GM23338 (cell line): ENCODE results near the gene PRR29. TPM values are rescaled to one million over a fixed set of nuclear protein-coding genes. Genes with fewer than 3 reads are reported as not detected.

ENCODE experiments used
- ATAC-seq: fragments of 200-7000 bp; cut with Tn5 transposase; 3 replicates; pipeline ENCODE4 v1.9.1; 2020
- DNase-seq: peaks from one replicate; pipeline ENCODE4 v3.0.0-alpha.2; 2015; ENCODE audit warnings: low spot score
- H2AFZ ChIP-seq: fragments of 200-600 bp; sonication (generic); 2 replicates; pipeline ENCODE4 v1.8.0; 2016; ENCODE audit warnings: antibody characterized with exemption, mild to moderate bottlenecking, moderate library complexity
- H3F3A ChIP-seq: fragments of 200-600 bp; sonication (generic); replicated peaks from 2 replicates; pipeline ENCODE4 v1.8.0; 2017; ENCODE audit warnings: antibody characterized with exemption, mixed run types, low read depth
- H3K27ac ChIP-seq: fragments of 200-600 bp; sonication (generic); 2 replicates; pipeline ENCODE4 v1.6.1; 2016; ENCODE audit warnings: low read depth
- H3K27me3 ChIP-seq: fragments of 200-600 bp; sonication (generic); 2 replicates; pipeline ENCODE4 v1.8.0; 2016; ENCODE audit warnings: mild to moderate bottlenecking, mixed run types, moderate library complexity; ENCODE audit not compliant: insufficient read depth
- H3K36me3 ChIP-seq: fragments of 200-600 bp; sonication (generic); 2 replicates; pipeline ENCODE4 v1.8.0; 2016; ENCODE audit warnings: mild to moderate bottlenecking; ENCODE audit not compliant: insufficient read depth
- H3K4me1 ChIP-seq: fragments of 200-600 bp; sonication (generic); 2 replicates; pipeline ENCODE4 v1.8.0; 2016; ENCODE audit warnings: mild to moderate bottlenecking, moderate library complexity; ENCODE audit not compliant: insufficient read depth
- H3K4me2 ChIP-seq: fragments of 200-600 bp; sonication (generic); 2 replicates; pipeline ENCODE4 v1.7.1; 2017; ENCODE audit warnings: mixed run types
- H3K4me3 ChIP-seq: fragments of 200-600 bp; sonication (generic); 2 replicates; pipeline ENCODE4 v1.6.1; 2016; ENCODE audit warnings: mixed run types
- H3K79me2 ChIP-seq: fragments of 200-600 bp; sonication (generic); replicated peaks from 2 replicates; pipeline ENCODE4 v1.8.0; 2017; ENCODE audit warnings: mild to moderate bottlenecking; ENCODE audit not compliant: insufficient read depth
- H3K9me2 ChIP-seq: fragments of 200-600 bp; sonication (generic); 2 replicates; pipeline ENCODE4 v1.8.0; 2017; ENCODE audit not compliant: insufficient read depth
- H4K20me1 ChIP-seq: fragments of 200-600 bp; sonication (generic); replicated peaks from 2 replicates; pipeline ENCODE4 v1.8.0; 2017; ENCODE audit warnings: mild to moderate bottlenecking; ENCODE audit not compliant: insufficient read depth
- H3K27ac Mint-ChIP-seq: 2 replicates; pipeline ENCODE4 v1.8.0; 2020; ENCODE audit warnings: inconsistent platforms, mild to moderate bottlenecking, moderate library complexity, mixed read lengths
- H3K27me3 Mint-ChIP-seq: 3 replicates; pipeline ENCODE4 v1.8.0; 2022; ENCODE audit warnings: low read depth, mild to moderate bottlenecking, moderate library complexity, mixed read lengths, inconsistent platforms; ENCODE audit not compliant: insufficient read depth, poor library complexity
- H3K36me3 Mint-ChIP-seq: 3 replicates; pipeline ENCODE4 v1.8.0; 2021; ENCODE audit warnings: low read depth, mild to moderate bottlenecking, inconsistent platforms, moderate library complexity, mixed read lengths
- H3K4me1 Mint-ChIP-seq: 3 replicates; pipeline ENCODE4 v1.8.0; 2020; ENCODE audit warnings: mild to moderate bottlenecking, inconsistent platforms, mixed read lengths
- H3K4me3 Mint-ChIP-seq: 3 replicates; pipeline ENCODE4 v1.8.0; 2021; ENCODE audit warnings: moderate library complexity, mild to moderate bottlenecking, inconsistent platforms, mixed read lengths
- H3K9me3 Mint-ChIP-seq: 3 replicates; pipeline ENCODE4 v1.8.0; 2020; ENCODE audit warnings: moderate library complexity, mild to moderate bottlenecking, inconsistent platforms, mixed read lengths
- CTCF ChIP-seq, 2 experiments: fragments of 200-600 bp in 1 of 2; sonication (generic) in 1 of 2; conservative IDR thresholded peaks; 2 replicates each; pipeline versions ENCODE4 v1.5.1 to v1.6.1; 2016 to 2017; ENCODE audit warnings: antibody characterized with exemption in 2 of 2, low read depth in 2 of 2, mild to moderate bottlenecking in 2 of 2, moderate library complexity in 1 of 2
- ETS1 ChIP-seq: IDR thresholded peaks from 2 replicates; pipeline ENCODE4 v1.6.1; 2016; ENCODE audit warnings: antibody characterized with exemption
- EZH2 ChIP-seq: fragments of 200-600 bp; sonication (generic); IDR thresholded peaks from one replicate; pipeline ENCODE4 v1.8.0; 2017; ENCODE audit warnings: antibody characterized with exemption, mild to moderate bottlenecking, low read depth; ENCODE audit not compliant: unreplicated experiment
- EZH2phosphoT487 ChIP-seq: fragments of 200-600 bp; sonication (generic); IDR thresholded peaks from one replicate; pipeline ENCODE4 v1.8.1; 2018; ENCODE audit warnings: antibody characterized with exemption; ENCODE audit not compliant: unreplicated experiment
- JUNB ChIP-seq: IDR thresholded peaks from one replicate; pipeline ENCODE4 v1.6.1; 2016; ENCODE audit warnings: antibody characterized with exemption; ENCODE audit not compliant: unreplicated experiment
- REST ChIP-seq: IDR thresholded peaks from one replicate; pipeline ENCODE4 v1.6.1; 2018; ENCODE audit warnings: antibody characterized with exemption; ENCODE audit not compliant: unreplicated experiment
- STAT1 ChIP-seq: IDR thresholded peaks from one replicate; pipeline ENCODE4 v1.6.1; 2016; ENCODE audit warnings: antibody characterized with exemption; ENCODE audit not compliant: unreplicated experiment
- ZNF114 ChIP-seq: fragments of 250-450 bp; sonication (Bioruptor Pico); IDR thresholded peaks from 2 replicates; pipeline ENCODE4 v1.5.0; 2020; ENCODE audit warnings: mild to moderate bottlenecking, moderate library complexity
- ZNF331 ChIP-seq: fragments of 250-450 bp; sonication (Bioruptor Pico); IDR thresholded peaks from 2 replicates; pipeline ENCODE4 v1.5.0; 2020; ENCODE audit warnings: low read depth, mild to moderate bottlenecking, moderate library complexity
- polyA plus RNA-seq: library from polyadenylated mRNA; unstranded; fragments of >200 nt; fragmentation: Nextera tagmentation; extraction: Ambion mirVana; gene quantifications from 2 replicates; pipeline ENCODE4 v1.2.1, GENCODE V29; 2016
- total RNA-seq: library from RNA; depleted of rRNA; stranded (reverse); fragments of >200 nt; shearing (Covaris generic); gene quantifications from 2 replicates; pipeline ENCODE4 v1.2.3, GENCODE V29; 2014

PRR29 gene
- total and polyA plus RNA-seq, 2 experiments from 2014 or later = 0.24 to 1.3 TPM

- Histone ChIP-seq H3K27ac (no peak overlapping the region), H3F3A (no peaks in the 10 kb centered on the region), H4K20me1 (no peaks in the 10 kb centered on the region), H3K4me2 (no peak overlapping the region), H3K9me2 (no peaks in the 10 kb centered on the region), H2AFZ (no peak overlapping the region), H3K36me3 (no peaks in the 10 kb centered on the region), H3K27me3 (no peaks in the 10 kb centered on the region), H3K4me1 (peaks cover 3% of the 10 kb centered on the region; the same call in 1 of the 2 replicates), H3K4me3 (no peak overlapping the region), H3K79me2 (no peaks in the 10 kb centered on the region)
- TF ChIP-seq EZH2 (no peak), CTCF (conservative IDR thresholded peaks at IDR 0.05; ENCODE audit: low read depth in 2 of 2) (no peak), ZNF331 (CRISPR knock-in tag) (no peak)
- DNase-seq (no peak), ATAC-seq (no peak)
- Mint-ChIP-seq H3K27me3 (peaks cover 6% of the 10 kb centered on the region), H3K4me1 (peaks cover 8% of the 10 kb centered on the region), H3K36me3 (no peaks in the 10 kb centered on the region), H3K9me3 (no peaks in the 10 kb centered on the region), H3K27ac (no peak overlapping the region), H3K4me3 (no peak overlapping the region)
Measured at GRCh38 chr17:64015447-64015846, 17.3 kb downstream of the PRR29 start.

- Histone ChIP-seq H3K4me1 (peaks cover 3% of the 10 kb centered on the region; the same call in 1 of the 2 replicates), H3K27ac (no peak overlapping the region), H3K4me3 (no peak overlapping the region), H3K4me2 (no peak overlapping the region), H3K27me3 (no peaks in the 10 kb centered on the region), H3K9me2 (no peaks in the 10 kb centered on the region), H3K79me2 (no peaks in the 10 kb centered on the region), H4K20me1 (no peaks in the 10 kb centered on the region), H3F3A (no peaks in the 10 kb centered on the region), H3K36me3 (no peaks in the 10 kb centered on the region), H2AFZ (no peak overlapping the region)
- no peaks in the 10 kb centered on the region for H3K36me3 Mint-ChIP-seq
- no peak overlapping the region for H3K27ac Mint-ChIP-seq
- ATAC-seq (no peak), DNase-seq (no peak)
- H3K4me3 Mint-ChIP-seq = no peak overlapping the region
- peaks cover 8% of the 10 kb centered on the region for H3K4me1 Mint-ChIP-seq
- H3K9me3 Mint-ChIP-seq = no peaks in the 10 kb centered on the region
- peaks cover 8% of the 10 kb centered on the region for H3K27me3 Mint-ChIP-seq
- TF ChIP-seq ZNF114 = no peak
- 0 out of 4 replicates have a peak, but pooled peaks of 1 of the 2 experiments have one; percentile 15 for TF ChIP-seq CTCF (conservative IDR thresholded peaks at IDR 0.05; ENCODE audit: low read depth in 2 of 2)
Measured at GRCh38 chr17:64016231-64016784, 18.2 kb downstream of the PRR29 start.

GRCh38 chr17:64016974-64017373 lies 18.8 kb downstream of the PRR29 start:
- no peak for DNase-seq
- H2AFZ ChIP-seq = no peak overlapping the region
- H3K4me3 Mint-ChIP-seq = no peak overlapping the region
- peaks cover 3% of the 10 kb centered on the region; the same call in 1 of the 2 replicates for H3K4me1 ChIP-seq
- no peaks in the 10 kb centered on the region for H3F3A ChIP-seq
- H3K27me3 ChIP-seq = no peaks in the 10 kb centered on the region
- H3K27ac Mint-ChIP-seq = no peak overlapping the region
- no peaks in the 10 kb centered on the region for H3K36me3 ChIP-seq
- H3K9me3 Mint-ChIP-seq = no peaks in the 10 kb centered on the region
- H3K4me3 ChIP-seq = no peak overlapping the region
- H3K9me2 ChIP-seq = no peaks in the 10 kb centered on the region
- no peaks in the 10 kb centered on the region for H4K20me1 ChIP-seq
- ATAC-seq = no peak
- no peaks in the 10 kb centered on the region for H3K79me2 ChIP-seq
- no peaks in the 10 kb centered on the region for H3K36me3 Mint-ChIP-seq
- H3K4me2 ChIP-seq = no peak overlapping the region
- peaks cover 10% of the 10 kb centered on the region for H3K27me3 Mint-ChIP-seq
- H3K27ac ChIP-seq = no peak overlapping the region
- H3K4me1 Mint-ChIP-seq = peaks cover 8% of the 10 kb centered on the region
- no peak for TF ChIP-seq ETS1
- TF ChIP-seq REST = no peak
- TF ChIP-seq EZH2 = no peak
- TF ChIP-seq EZH2phosphoT487 = no peak
- no peak for TF ChIP-seq STAT1
- TF ChIP-seq ZNF331 (CRISPR knock-in tag) = no peak
- TF ChIP-seq ZNF114 = no peak
- no peak for TF ChIP-seq JUNB
